CD1c-positive myeloid dendritic cell (primary cell): Measurements from ENCODE around the gene EME1.
"Not testable (repeated sequence)": the region's sequence is repeated elsewhere in the genome, so short reads cannot be mapped to it uniquely, and the experiment has no call there.

Experiments used
- DNase-seq: peaks from one replicate; pipeline ENCODE4 v3.0.0-alpha.2; 2016; ENCODE audit errors: extremely low spot score

Gene EME1

DNA sequence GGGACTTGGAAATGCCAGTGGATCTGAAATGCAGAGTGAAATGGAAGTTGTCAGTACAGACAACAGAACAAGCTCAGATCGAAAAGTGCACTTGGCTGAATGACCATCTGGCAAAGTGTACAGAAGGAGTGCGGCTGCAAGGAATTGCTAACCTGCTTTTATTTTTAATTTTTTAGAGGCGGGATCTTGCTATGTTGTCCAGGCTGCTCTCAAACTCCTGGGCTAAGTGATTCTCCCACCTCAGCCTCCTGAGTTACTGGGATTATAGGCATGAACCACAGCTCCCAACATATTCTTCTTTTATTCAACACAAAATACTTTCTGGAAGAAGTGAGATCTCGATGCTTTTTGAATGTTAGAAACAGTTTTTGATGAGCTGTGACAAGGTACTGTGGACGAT, 20.7 kb downstream of the EME1 start:
- DNase-seq = no peak

DNA sequence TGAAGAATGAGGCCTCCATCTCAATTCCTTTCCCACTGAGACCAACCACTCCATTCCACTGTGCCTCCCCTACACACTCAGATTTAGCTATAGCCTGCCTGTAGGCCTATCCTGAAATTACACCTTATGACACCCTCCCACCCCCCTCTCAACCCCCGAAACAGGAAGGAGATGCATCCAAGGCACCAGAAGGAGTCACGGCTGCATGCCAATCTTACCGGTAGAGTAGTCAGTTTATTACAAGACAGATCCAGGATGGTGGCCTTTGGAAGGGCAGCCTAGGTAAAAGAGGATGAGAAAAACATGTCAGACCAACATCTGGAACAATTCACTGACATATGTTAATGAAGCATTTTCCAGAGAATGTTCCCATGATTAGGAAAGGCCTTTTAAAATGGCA, 21.7 kb downstream of the EME1 start:
- peak; percentile 14 for DNase-seq

DNA sequence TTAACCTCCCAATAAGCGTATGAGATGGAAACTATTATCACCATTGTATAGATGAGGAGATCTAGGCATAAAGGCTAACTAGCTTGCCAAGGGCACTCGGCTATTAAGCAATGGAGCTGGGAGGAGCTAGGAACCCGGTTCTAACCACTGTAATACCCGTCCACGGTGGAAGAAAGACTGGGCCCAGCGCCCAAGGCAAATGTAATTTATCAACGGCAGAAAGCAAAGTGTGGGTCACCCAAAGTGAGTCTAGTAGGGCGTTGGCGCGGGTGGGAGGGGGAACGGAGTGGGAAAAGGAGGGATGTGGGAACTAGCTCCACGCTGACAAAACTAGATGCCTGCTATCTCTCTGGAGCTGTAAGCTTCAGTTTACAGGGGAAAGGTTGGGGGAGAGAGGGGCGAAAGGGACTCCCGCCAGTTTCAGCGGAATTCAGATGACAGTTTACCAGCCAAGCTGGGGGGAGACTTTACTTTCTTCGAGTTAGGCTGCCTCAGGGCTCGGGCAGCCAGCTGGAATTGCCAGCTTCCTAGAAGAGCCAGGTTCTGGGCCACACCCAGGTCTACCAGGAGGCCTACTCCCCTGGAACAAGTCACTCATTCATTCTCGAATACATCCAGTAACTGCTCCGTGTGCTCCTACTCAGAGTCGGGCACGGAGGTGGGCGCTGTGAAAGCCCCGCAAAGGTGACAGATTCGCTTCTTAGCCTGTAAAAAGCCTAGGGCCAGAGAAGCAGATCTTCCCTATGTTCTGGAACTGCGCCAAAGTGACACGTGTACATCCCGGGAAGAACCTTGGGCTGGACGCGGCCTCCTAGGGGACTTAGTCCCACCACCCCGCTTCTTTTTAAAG, 23.5 kb downstream of the EME1 start:
- DNase-seq = peak; percentile 71

DNA sequence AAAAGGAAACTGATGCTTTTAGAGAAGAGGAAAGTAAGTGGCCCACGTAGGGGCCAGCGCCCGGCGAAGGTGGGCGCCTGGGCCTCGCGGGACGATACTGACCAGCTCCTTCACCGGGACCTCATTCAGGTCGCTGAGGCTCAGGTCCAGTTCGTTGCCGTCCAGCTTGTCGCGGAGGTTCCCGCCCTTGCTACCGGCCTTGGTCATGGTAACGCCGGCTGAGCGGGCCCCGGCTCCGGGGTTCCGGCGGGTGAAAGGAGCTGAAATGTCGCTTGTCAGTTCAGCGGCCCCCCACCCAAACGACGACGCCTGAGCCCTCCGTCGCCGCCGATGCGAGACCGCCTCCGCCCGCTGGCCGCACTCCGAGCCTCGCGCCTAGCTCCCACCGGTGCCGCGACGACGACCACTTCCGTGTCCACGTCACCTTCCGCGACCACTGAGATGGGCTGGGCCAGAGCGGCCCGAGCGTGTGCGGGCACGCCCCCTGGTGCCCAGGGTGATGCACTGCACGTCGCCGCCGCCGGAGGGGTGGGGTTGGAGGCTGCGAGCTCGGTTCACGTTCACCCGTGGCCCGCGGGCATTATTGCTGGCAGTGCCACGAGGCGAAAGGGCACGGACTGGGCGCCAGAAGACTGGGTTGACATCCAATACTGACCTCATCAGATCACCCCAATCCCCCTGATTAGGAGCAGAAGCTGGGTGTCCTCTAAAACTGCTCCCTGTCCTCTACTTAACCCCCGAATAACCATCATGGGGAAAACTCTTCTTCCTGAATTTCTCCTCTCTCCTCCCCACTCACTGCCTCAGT, 24.3 kb downstream of the EME1 start, which contains the start of gene LRRC59:
LRRC59 (minus strand) TSS at position 413 of the 808 bp plus-strand sequence; CDS start at position 207, 206 bp downstream.
- peak; percentile 93 for DNase-seq

DNA sequence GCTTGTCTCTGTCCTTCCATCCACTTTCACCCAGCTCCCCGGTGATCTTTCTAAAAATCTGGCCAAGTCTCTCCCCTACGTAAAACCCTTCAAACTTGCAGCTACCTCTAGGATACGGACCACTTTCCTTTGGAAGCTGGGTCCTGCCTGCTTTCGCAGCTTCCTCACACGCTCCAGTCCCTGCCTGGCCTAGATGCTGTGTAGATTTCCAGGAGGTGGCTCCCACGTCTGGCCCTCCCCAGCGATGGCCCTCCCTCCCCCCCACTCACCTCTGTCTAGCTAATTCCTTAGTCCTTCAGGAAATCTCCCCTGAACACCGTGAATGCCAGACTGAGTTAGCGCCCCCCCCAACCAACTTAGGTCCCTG, 24.9 kb downstream of the EME1 start:
- DNase-seq = no peak

DNA sequence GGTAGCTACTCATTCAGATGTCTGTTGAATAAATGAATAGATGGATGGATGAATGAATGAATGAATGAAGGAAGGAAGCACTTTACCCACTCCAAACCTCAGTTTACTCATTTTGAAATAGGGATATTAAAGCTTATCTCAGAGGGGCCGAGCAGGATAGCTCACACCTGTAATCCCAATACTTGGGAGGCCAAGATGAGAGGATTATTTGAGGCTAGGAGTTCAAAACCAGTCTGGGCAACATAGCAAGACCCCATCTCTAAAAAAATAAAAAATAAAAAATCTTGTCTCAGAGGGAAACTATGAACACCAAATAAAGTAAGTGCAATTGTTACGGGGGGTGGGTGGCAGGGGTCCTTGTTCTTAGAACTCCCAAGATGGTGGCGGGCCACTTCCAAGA, 25.6 kb downstream of the EME1 start:
- DNase-seq = not testable (repeated sequence)

DNA sequence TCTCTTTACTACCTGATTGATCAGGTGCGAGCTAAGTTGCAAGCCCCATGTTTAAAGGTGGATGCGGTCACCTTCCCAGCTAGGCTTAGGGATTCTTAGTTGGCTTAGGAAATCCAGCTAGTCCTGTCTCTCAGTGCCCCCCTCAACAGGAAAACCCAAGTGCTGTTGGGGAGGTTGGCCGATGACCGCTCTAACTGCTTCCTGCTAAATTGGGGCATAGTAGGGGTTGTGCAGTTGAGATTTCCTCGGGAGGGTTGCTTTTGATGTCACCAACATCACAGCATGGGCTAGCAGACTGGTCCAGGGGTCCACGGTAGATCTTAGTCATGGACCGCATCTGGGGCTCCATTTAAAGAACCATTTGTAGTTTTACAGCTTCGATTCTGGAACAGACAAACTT, 26.6 kb downstream of the EME1 start:
- DNase-seq = not testable (repeated sequence)

DNA sequence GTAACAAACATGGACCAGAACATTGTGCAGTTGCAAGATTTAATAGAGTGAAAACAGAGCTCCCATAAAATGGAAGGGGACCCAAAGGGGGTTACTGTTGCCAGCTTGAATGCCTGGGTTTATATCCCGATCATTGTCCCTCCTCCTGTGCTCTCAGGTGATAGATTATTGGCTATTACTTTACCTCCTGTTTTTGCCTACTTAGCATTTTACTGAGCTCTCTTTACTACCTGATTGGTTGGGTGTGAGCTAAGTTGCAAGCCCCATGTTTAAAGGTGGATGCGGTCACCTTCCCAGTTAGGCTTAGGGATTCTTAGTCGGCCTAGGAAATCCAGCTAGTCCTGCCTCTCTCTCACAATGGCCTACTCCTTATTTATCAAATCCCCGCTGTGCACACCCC, 32.3 kb downstream of the EME1 start:
- not testable (repeated sequence) for DNase-seq

DNA sequence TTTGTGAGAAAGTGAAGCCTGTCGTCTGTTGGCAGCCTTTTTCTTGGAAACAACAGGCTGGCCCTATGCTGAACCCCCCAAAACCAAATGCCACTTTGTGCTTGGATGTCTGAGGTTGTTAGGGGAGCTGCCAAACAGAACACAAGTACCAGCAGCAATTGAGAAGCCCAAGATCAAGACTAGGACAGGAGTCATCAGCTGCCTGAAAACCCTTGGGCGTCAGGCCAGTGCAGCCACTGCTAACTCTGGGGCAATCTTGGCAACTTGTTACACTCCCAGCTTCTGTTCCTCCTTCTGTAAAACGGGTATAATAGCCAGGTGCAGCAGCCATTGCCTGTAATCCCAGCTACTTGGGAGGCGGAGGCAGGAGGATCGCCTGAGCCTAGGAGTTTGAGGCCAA, 33.5 kb downstream of the EME1 start:
- no peak for DNase-seq

DNA sequence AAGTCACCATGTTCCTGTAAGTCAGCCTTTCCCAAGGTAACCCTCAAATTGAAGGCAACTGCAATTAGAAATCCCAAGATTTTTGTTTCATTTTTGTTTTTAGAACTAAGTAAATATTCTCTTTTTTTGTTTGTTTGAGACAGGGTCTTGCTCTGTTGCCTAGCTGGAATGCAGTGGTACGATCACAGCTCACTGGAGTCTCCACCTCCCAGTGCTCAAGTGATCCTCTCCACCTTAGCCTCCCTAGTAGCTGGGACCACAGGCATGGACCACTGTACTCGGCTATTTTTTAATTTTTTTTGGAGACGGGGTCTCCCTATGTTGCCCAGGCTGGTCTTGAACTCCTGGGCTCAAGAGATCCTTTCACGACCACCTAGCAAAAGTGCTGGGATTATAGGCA, 34.9 kb downstream of the EME1 start:
- no peak for DNase-seq

DNA sequence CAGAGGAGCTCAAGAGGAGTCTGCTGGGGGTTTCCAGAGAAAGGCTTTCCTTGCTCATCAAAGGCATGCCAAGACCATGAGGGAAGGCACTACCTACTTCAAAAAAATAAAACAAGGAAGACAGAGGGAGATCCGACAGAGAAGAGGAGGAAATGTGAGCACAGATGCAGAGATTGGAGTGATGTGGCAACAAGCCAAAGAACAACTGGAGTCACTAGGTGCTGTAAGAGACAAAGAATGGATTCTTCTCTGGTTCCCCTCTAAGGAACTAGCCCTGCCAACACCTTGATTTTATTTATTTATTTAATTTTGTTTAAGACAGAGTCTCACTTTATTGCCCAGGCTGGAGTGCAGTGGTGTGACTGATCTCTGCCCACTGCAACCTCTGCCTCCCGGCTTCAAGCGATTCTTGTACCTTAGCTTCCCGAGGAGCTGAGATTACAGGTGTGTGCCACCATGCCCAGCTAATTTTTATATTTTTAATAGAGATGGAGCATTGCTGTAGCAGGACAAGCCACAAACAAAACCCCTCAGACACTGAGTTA, 39.2 kb downstream of the EME1 start:
- DNase-seq = no peak

DNA sequence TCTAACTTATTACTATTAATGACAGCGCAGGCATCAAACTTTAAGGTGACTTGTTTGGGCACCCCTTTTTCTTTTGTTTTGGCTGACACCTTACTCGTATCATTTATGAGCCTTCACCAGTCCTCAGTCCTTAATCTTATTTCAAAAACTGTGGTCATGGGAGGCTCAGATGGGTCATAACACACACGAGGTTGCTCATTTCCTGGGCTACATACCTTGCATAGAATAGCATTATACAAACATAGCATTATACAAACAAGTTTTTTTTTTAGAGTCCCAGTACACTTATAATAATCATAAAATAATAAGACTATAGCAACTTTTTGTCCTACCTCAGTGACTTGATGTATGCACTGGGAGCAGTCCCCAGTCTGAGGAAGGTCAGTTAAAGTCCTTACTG, 41.8 kb downstream of the EME1 start:
- DNase-seq = no peak

DNA sequence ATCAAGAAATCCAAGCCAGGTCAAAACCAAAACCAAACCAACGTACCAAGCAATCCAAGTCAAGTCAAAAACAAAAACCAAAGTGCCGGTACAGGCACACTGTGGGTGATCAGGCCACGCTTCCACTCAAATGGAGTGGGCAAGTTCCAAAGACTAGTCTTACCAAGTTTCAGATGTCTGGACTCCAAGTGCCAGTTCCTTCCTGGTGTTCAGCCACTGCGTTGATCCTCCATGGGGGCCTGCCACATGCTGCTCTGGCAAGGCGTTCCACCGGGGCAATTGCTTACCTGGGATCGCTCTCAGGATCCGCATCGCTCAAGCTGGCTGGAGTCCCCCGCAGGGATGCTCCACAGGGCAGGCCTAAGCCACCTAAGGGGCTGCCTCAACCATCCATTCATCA, 46.5 kb downstream of the EME1 start:
- DNase-seq = not testable (repeated sequence)

DNA sequence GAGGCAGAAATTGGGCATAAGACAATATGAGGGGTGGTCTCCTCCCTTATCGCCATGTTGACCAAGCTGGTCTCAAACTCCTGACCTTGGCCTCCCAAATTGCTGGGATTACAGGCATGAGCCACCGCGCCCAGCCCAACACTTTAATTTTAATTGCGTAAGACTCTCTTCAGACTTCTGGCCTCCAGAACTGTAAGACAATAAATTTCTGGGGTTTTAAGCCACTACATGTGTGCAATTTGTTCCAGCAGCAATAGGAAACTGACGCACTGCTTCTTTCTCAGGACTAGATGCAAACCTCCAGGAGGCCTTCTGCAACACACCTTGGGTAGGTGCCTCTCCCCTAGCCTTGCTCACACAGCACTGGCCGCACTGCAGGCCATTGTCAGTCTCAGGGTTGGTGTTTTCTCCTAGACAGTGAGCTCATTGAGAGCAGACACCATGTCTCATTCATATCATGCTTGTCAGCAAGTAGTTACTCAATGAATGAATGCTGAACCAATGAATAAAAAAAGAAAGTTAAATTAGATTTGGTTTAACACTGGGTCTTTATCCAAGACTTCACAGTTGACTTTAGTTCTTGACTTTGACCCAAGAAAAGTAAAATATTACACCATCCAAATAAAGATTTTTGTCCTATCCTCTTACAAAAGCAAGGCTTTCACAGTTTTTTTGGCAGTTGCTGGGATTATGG, 47.5 kb downstream of the EME1 start:
- no peak for DNase-seq

DNA sequence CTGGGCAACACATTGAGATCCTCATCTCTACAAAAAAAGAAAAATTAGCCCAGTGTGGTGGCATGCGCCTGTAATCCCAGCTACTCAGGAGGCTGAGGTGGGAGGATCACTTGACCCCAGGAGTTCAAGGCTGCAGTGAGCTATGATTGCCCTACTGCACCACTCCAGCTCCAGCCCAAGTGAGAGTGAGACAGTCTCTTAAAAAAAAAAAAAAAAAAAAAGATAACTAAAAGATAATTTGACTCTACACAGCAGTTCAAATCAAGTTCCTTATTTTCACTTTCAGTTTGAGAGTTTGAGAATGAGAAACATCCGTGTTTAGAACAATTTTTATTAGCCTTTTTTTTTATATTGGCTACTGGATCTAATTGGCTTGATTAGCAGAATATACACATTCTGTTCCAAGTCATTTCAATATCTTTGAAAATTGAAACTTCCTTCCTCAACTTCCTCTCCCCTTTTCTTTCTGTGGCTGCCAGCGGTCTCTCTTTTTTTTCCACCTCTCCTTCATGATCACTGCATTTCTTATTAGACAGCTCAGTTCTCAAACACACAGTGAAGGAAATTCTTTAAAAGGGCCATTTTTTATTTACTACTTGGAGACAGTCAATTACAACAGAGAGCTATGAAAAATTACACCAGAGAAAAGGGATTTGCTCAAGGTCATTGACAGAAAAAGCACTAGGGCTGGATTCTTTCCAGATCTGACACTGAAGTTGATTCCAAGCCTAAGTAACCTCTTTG, 48.5 kb downstream of the EME1 start:
- DNase-seq = peak; percentile 72

DNA sequence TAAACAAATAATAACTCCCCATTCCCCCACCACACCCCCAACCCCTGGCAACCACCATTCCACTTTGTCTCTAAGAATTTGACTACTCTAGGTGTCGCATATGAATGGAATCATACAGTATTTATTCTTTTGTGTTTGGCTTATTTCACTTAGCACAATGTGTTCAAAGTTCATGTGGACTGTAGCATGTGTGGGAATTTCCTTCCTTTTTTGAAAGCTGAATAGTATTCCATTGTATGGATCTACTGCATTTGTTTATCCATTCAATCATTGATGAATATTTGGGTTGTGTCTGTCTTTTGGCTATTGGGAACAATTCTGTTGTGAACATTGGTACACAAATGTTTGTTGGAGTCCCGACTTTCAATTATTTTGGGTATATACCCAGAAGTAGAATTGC, 49.7 kb downstream of the EME1 start:
- DNase-seq = no peak

DNA sequence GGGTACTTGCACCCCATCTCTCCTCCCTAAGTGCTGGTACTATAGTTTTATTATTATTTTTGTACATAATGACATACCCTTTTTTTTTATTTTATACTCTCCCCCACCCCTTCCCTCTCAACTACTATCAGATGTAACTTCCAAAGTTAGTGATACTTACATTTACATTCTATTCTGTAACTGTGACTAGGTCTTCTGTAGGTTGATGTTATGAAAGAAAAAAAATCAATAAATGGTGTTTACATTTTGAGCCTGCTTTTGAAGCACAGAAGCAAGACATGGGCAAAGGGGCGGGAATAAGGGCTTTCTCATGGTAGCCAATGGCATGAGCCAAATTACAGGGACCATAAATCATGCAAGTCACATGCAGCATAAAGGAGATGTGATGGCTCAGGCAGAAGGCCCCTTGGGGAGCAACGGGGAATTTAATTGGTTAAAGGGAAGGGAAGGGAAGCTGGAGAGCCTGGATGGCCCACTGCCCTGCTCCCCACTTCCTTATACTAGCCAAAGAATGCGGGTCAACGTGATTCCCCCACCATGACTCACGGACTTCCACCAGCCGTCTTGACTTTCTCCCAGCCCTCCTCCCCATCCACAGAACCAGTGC, 50.6 kb downstream of the EME1 start:
- DNase-seq = peak; percentile 71

DNA sequence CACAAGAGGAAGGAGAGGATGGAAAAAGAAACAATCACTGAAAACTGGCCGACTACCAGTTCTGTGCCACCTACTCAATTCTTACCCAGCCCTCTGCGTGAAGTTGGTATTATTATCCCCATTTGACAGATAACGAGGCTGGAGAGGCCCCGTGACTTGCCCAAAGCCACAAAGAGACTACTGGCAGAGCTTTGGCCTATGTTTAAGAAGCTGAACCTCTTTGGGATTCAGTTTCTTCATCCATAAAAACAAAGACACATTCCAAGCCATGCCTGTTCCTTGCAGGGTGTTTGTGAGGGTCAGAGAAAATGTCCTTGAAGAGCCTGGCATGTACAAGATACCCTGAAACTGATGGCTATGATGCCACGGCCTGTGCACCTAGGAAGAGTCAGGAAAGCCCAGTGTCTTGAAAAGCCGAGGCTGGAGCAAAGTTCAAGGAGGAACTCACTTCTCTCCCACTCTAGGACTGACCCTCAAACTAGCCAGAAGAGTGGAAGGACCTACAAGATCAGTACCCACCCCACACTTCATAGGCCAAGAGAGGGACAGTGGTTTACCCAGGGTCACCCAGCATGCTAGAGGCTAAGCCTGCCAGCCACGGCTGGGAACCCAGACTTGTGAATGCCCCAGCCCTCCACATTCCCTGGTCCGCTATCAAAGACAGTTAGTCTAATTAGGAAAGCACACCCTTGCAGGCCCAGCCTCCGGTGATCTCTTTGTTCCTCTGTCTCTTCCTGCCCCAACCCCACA, 51.4 kb downstream of the EME1 start:
- DNase-seq = no peak

DNA sequence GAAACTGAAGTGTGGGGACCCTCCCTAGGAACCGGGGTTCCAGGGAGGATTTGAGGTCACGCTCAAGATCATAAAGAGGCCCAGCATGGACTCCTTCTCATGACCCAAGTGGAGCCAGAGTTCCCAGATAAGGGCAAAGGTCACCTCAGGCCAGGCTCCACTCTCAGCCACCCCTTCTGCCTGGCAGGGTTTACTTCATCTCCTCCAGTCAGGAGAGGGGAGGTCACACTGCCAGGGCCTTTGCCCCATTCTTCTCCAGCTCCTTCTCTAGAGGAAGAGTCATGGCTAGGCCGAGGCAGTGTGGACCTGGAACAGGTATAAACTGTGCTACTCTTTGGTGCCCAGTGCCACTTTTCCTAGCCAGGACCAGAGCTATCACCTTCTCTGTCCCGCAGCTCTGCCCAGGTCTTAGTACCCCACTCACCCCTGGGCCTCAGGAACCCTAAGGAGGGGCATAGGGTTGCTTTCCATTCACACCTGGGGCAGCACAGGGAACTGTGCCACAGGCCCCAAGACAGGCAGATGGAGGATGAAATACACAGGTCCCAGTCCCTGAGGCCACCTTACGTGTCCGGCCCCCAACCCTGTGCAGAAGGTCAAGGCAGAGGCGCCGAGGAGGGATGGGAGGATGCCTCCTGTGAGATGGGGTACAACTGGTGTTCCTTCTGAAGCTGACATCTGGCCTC, 52.1 kb downstream of the EME1 start:
- DNase-seq = no peak
